ENCODE data around the gene CACNA1E.

The CACNA1E gene

DNA sequence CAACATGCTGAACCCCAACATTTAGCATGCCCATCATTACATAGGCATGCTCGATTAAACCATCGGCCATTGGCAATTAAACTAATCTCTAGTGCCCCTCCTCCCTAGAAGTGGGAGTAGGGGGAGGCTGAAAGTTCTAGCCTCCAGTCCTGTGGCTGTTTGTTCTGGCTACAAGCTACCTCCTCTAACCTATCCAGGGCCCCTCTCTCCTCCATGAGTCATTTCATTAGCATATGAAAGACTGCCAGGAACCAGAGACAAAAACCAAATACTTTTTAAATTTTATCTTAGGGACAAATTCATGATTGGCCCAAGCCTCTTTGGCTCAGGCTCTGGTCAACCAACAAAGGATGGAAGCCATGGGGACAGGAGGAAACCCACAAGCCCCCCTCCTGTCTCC lies 231.1 kb downstream of the CACNA1E start:
- DNase-seq = no peak

DNA sequence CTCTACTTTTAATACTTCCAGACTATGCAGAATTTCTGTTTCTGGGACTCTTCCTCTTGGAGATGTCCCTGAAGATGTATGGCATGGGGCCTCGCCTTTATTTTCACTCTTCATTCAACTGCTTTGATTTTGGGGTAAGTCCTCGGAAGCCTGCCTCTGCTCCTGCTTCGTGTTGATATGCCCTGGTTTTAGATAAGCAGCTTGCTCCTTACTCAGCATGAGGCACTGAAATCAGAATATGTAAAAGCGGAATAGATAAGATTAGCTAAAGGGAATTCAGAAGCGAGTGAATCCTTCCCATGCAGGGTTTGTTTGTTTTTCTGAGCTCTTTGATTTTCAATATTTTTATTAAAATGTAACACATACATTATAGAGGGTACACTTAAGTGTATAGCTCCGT lies 234.7 kb downstream of the CACNA1E start:
- no peak for DNase-seq

DNA sequence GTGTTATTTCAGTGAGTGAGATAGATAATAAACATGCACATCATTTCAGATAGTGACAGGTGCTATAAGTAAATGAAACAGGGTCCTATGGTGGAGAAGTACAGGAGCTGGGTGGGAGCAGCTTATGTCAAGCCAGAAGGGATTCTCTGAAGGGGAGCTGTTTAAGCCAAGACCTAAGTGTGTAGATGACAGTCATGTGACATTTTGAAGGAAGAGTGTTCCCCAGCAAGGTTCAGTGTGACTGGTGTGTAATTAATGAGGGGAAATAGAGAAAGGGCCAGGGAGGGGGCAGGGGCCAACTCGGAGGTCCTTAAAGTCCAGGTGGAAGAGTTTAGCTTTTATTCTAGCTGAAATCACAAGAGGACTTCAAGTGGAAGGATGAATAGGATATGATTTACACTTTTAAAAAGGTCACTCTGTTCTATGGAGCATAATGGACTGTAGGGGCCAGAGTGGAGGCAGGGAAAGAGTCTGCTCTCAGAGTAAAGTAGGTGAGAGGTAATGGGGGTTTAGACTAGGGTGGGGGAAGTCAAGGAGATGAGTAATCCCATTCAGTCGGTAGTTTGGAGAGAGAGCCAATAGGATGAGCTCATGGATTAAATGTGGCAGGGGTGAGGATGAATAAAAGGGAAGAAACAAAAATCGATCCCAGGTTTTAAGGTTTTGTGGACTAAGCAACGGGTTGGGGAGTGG lies 243.1 kb downstream of the CACNA1E start:
- no peak for DNase-seq

DNA sequence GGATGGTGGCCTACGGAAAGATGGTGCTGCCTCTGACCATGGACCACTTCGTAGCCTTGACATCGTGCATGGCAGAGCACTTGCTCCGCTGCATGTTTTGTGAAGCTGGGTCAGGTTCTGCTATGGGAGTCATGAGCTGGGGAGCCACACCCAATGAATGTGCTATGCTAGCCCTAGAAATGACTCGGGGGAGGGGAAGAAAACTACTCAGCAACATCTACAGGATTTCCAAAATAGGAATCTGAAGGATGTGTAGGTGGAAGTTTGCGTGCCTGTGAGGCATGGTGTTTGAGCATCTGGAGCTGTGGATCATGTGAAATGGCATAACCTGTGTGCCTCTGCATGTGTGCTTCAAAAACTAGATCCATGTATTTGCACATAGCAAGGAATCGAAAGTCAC lies 247.3 kb downstream of the CACNA1E start:
- no peak for DNase-seq

DNA sequence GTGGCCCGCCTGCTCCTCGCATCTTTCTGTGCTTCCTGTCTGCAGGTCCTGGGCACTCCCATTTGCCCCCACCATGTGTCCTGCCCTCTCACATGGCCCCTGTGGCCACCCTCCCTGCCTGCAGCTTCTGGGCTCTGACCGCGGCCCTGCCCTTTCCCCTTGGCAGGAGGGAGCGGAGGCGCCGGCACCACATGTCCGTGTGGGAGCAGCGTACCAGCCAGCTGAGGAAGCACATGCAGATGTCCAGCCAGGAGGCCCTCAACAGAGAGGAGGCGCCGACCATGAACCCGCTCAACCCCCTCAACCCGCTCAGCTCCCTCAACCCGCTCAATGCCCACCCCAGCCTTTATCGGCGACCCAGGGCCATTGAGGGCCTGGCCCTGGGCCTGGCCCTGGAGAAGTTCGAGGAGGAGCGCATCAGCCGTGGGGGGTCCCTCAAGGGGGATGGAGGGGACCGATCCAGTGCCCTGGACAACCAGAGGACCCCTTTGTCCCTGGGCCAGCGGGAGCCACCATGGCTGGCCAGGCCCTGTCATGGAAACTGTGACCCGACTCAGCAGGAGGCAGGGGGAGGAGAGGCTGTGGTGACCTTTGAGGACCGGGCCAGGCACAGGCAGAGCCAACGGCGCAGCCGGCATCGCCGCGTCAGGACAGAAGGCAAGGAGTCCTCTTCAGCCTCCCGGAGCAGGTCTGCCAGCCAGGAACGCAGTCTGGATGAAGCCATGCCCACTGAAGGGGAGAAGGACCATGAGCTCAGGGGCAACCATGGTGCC lies 249.1 kb downstream of the CACNA1E start:
- no peak for DNase-seq

DNA sequence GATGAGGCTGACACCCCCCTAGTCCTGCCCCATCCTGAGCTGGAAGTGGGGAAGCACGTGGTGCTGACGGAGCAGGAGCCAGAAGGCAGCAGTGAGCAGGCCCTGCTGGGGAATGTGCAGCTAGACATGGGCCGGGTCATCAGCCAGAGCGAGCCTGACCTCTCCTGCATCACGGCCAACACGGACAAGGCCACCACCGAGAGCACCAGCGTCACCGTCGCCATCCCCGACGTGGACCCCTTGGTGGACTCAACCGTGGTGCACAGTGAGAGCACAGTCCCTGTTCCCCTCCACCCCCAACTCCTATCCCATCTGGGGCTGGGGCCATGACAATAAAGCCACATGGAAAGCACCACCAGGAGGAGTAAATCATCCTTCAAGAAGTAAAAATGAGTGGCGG lies 250.2 kb downstream of the CACNA1E start:
- no peak for DNase-seq

DNA sequence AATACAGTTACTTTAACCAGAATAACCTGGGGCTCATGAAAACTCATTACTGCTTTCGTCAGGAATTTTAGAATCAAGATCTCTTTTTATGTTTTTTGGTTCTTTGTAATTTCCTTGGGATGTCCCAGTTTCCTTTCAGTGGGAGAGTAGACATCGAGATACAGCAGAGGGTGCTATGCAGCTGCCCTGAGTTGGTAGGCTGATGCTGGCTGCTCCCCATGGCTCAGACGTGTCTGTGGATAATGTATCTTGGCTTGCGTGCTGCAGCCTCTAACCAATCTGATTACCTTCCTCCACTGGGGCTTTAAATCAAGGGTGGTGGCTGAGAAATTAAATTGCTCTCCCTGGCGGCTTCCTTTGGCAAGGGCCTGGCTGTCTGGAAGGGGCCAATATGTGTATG lies 253.7 kb downstream of the CACNA1E start:
- DNase-seq = no peak

DNA sequence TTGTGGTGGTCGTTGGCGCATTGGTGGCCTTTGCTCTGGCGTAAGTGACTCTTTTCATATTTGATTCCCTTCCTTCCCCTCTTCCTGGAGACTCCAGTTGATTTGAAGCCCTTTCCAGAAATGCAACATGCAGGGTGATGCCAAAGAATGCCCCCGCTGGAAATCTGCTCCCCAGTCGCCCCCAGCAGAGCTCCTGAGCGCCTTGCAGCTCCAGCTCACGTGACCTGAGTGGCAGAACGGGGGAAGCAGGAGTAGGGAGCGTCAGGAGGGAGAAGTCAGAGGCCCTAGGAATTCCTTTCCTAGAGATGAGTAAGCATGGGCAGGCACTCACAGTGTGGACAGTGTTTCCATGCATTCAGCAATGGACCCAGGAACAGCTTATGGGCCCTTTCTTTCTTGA lies 255.9 kb downstream of the CACNA1E start:
- DNase-seq = no peak

DNA sequence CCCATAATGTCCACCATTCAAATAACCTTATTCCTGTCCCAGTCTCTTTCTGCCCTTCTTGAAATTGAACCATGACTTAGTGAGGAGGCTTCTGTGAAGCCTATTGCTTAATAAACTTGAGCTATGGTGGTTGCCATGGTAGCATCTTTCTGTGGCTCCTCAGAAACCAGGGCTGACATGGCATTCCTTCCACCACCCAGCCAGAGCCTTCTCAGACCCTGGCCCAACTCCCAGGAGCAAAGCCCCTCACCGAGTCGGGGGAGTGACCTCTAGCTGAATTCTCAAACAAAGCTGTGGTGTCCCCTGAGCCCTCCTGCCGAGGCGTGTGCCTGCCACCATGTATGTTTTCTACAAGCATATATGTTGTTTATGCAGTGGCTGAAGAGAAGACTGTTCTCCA lies 259.1 kb downstream of the CACNA1E start:
- DNase-seq = no peak

DNA sequence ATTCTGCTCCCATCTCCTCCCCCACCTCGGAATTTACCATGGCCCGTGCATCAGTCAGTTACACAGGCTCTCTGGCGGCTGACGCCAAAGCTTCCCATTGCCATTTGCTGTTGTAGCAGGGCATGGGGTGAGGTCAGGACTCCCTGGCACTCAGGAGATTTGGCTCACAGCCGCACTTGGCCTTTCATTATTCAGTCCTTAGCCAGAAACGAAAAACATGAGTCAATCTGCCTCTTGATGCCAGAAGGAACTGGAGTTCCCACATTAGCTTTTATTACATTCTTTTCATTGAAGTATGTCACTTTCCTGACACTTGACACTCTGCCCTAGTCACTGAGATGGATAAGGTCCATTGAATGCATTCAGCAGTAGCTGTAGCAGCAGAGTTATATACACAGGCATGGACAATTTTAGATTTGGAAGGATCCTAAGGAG lies 260.6 kb downstream of the CACNA1E start:
- DNase-seq = no peak

DNA sequence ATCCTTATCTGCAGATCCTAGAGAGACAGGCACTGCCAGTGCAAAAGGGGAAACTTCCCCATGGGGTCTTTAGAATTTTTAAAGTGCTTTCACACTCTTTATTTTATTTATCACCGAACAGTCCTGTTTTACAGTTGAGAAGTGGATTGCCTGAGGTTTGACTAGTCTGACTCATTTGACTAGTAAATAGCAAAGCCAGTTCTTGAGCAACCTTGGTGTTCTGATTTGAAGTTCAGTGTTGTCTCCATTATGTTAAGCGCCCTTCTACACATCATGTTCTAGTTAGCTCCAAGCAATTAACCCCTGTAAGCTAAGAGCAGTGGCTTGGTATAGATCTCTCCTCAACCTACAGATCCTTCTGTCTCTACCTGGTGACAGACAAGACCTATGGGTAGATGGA lies 262.9 kb downstream of the CACNA1E start:
- no peak for DNase-seq

DNA sequence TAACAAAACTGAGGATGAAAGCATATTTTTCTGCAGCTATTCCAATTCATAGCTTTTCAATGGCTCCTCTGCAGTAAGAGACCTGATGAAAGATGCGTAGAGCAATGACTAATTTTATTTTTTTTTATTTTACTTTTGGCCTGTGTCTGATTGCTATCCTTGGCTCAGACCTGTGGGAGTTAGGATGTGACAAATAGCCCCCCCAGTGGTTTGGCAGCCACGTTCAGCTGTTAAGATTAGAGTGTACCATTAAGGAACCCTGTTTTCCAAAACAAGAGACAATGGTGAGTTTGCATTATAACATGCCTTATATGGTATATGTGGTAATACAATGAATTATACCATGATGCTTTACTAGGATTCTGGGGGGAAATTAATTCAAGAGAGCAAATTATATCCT lies 264.7 kb downstream of the CACNA1E start:
- no peak for DNase-seq

DNA sequence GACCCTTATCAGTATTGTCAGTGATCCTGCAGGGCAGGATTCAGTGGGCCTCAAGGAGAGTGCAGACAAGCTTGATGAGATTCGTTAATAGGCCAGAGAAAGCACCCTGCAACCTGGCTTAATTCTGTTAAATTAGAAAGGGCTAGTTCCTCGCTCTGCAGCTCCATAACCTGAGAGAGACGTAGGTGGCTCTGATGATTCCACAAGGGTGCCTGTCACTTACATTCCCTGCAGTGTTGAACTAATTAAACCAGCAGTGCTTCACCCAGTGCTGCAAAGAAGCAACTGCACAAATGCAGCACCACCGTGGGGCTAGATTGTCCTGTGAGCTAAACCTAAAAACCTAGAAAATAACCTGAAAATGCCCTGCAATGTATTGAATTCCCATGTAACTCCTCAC lies 270.8 kb downstream of the CACNA1E start:
- DNase-seq = no peak

DNA sequence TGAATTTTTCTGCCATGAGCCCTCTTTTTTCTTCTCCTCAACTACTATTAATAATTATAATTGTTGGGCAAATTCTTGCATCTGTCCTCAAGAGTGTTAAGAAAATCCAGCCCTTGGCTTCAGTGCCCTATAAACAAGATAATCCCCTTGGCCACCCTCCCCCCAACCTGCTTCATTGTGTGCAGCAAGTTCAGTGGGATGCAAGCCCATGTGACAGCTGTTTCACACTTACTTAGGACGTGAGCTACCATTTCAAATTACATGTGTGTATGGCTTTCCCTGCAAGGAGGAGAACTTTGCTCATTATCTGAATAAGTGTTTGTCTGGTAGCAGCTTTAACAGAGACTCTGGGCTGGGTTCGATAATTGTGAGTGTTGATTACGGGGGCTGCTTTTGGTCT lies 276.2 kb downstream of the CACNA1E start:
- no peak for DNase-seq

DNA sequence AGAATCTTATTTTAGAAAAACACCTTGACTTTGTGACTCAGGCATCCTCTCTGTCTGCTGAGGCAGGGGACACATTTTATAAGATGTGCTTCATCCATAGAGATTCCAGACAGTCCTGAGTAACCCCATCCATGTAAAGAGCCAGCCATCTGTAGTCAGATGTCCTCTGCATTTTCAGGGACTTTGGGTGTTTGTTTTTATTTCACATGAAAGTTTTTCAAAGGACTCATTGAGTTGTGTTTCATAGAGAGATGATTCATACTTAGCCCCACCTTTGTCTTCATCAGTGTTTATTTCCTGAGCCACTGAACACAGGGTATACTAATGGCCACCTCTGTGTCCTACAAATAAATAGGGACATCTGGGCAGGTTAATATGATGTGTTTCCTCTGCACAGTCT lies 280.4 kb downstream of the CACNA1E start:
- no peak for DNase-seq

DNA sequence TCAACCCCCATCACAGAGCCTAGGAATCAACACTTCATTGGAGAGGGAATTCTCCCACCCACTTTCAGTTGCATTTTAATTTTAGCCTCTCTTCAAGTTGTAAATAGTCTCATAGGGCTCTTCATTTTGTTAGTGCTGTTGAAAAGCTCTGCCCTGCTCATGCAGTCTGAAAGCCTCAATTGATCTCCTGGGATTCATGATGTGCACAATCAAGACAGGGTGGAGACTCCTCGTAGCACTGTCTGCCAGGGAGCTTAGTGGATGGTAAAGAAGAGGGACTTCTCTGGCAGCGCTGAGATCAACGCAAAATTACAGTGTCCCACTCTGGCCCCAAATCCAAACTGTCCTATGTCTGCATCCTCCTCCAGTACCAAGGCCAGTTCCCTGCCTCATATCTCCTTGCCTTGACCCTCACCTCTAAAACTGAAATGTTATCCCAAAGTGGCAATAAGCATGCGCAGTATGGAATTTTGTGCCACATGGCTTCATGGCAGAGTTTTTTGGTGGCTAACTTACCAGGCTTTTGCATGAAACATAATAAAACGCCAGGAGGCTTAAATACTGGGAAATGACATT lies 282.2 kb downstream of the CACNA1E start:
- no peak for DNase-seq

DNA sequence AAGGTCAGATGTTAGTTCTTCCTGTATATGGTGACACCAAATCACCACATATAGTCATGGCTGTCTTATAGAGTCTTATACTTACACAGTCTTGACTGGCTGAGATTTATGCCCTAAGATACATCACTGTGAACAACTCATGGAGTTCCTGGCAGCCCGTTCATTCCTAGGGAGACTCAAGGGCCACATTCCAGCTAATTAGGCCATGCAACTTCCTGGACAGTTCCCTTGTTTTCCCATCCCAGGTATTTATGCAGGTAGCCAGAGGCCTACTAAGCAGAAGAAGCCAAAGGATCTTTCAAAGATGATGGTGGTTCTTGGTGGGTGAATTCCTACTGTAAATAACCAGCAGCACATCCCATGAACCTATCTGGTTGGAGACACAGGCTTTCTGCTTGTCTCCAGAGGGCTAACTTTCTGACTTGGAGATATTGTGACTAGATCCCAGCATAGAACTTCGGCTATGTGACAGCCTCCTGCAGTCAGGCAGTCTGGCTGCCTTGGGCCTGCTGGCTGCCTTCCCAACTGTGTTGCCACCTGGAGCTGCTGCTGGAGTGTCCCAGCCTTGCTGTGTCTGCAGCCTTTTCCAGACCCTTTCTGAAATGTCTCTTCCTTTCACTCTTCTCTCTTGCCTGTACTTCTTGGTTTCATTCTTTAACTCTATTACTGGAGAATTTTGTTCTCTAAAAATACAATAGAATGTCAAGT lies 283.8 kb downstream of the CACNA1E start:
- DNase-seq = no peak

DNA sequence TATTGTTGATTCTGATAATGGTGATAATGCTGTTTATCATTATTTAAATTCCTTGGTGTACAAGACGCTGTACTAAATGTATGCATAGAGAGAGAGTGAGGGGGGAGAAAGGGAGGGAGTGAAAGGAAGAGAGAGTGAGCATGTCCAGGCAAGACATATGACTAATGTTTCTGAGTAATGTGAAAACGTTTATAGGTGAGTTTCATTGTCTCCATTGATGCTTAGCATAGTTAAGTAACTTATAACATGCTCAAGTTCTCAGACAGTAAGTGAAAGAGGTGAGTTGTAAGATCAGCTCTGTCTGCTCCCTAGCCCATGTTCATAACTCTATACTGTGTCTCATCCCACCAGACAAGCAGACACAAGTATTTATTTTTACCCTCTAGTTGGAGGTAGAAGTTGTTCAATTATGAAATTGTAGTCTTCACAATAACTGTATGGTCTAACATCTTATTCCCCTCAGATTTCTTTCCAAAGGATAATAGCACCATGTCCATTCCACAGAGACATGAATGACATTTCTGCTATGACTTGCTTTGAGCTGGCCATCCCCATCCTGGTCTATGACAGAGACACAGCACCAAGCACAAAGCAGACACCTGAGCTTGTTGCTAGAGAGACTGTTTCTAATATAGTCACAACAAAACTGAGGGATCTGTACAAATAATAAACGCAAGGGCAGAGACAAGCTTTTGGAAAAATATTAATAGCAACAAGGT lies 285.1 kb downstream of the CACNA1E start:
- no peak for DNase-seq

DNA sequence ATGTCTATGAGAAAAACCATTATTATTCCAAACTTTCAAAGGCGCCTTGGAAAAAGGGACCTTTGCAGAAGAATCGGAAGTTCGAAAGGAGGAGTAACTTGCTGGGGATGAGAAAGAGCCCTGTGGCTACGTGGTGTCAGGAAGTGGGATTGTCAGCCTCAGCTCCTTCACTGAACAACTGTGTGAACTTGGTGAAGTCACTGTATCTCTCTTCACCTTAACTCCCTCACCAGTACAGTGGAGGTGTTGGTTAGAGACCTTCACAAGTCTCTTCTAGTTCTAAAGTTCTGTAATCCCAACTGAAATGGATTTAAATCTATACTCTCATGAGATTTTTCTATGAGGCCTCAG lies 285.6 kb downstream of the CACNA1E start:
- no peak for DNase-seq

DNA sequence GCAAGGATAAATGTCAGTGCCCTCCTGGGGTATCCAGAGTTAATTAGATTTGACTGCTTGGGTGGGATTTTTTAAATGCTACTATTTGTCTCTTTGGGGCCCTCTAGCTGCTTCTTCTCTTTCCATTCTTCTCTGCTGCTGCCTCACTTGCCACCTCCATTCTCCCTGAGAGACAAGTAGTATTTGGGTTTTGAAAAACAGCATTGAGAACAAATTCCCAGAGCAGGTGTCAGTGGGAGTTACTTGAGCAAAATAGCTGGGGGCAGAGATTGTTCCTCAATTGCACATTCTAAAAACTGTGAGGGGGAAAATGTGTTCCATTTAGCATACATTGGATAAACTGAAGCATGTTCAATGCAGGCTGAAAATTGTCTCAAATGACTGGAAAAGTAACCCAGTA lies 286.5 kb downstream of the CACNA1E start:
- no peak for DNase-seq

DNA sequence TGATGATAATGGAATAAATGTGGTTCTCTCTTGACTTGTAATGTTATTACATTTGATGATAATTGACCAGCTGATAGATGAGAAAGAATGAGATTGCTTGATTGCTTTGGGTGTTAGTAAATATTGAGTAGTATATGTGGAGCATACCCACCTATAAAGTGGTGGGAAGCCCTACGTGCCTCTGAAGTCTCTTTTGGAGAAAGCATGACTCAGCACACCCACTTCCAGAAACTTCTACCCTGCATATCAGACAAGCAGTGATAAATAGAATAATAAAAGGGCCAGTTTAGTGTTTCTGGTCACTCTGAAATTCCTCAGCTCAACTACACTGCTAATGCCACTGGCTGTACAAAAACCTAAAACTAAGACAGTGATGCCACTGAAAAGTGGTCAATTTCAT lies 289.4 kb downstream of the CACNA1E start:
- no peak for DNase-seq

DNA sequence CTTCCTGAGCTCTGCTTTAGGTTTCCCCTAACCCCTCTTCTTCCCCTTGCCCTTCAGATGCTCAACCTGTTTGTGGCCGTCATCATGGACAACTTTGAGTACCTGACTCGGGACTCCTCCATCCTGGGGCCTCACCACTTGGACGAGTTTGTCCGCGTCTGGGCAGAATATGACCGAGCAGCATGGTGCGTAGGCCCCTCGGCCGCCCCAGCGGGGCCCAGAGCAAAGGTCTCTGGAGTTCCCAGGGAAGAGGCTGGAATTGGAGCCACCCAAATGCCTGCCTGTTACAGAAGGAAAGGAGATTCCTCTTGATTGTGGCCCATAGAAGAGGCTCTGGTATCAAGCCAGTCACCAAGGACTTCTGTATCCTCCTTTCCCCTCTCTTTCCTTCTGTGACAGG lies 292.7 kb downstream of the CACNA1E start:
- no peak for DNase-seq

DNA sequence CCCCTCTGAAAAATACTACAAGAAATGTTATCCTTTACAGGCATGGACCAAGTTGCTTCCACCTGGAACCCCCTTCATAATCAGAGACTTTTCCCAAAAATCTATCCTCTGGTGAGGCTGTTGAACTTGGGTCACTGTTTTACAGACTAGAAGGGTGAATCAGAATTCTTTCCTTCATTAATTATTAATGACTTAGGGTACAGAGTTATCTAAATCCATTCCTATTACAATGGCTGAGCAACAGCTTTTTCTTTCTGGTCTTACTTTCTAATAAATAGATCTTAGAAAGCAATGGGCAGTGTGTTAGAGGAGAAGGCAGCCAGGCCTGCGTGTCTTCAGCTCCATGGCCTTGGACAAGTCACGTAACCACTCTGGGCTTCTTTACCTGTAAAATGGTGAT lies 294.0 kb downstream of the CACNA1E start:
- DNase-seq = no peak
